PC-9 (cell line): ENCODE measurements around the gene TP53BP2. TPM values are rescaled to one million over a fixed set of nuclear protein-coding genes. Genes with fewer than 3 reads are reported as not detected.

Experiments used
- BruUV-seq: library from RNA; stranded (reverse); fragments of 400-500 nt; replicated peaks from 2 replicates; lab custom pipeline; 2021; lab: Mats Ljungman, UMichigan
- CTCF ChIA-PET: fragments of 300-600 bp; sonication (Branson Sonifier 250); formaldehyde crosslinking; loops from one replicate; lab custom pipeline; 2022; ENCODE audit warnings: antibody characterized with exemption; lab: Charles Lee
- POLR2A ChIA-PET: fragments of 300-600 bp; sonication (Branson Sonifier 250); formaldehyde crosslinking; loops from one replicate; lab custom pipeline; 2022; ENCODE audit warnings: antibody characterized with exemption; ENCODE audit not compliant: unreplicated experiment; lab: Charles Lee
- DNase-seq, 2 experiments: peaks; one replicate each; pipeline versions ENCODE4 v3.0.0 to v3.0.0-alpha.2; 2015 to 2022; ENCODE audit warnings: mixed read lengths in 1 of 2
- H2AFZ ChIP-seq: fragments of 200-600 bp; sonication (generic); 2 replicates; pipeline ENCODE4 v1.8.1; 2017; ENCODE audit warnings: antibody characterized with exemption
- H3F3A ChIP-seq: fragments of 200-600 bp; sonication (generic); 2 replicates; pipeline ENCODE4 v1.8.1; 2017; ENCODE audit warnings: antibody characterized with exemption, mild to moderate bottlenecking, low read depth; ENCODE audit not compliant: insufficient read depth
- H3K27ac ChIP-seq: fragments of 200-600 bp; sonication (generic); 2 replicates; pipeline ENCODE4 v1.6.1; 2016; ENCODE audit warnings: mixed run types
- H3K27me3 ChIP-seq: fragments of 200-600 bp; sonication (generic); 2 replicates; pipeline ENCODE4 v1.6.1; 2016; ENCODE audit warnings: low read depth, mixed run types; ENCODE audit not compliant: insufficient read depth
- H3K36me3 ChIP-seq: fragments of 200-600 bp; sonication (generic); 2 replicates; pipeline ENCODE4 v1.6.1; 2016; ENCODE audit warnings: low read depth, mixed run types
- H3K4me1 ChIP-seq: fragments of 200-600 bp; sonication (generic); replicated peaks from 2 replicates; pipeline ENCODE4 v1.6.1; 2016; ENCODE audit warnings: mixed run types; ENCODE audit not compliant: insufficient read depth
- H3K4me2 ChIP-seq: fragments of 200-600 bp; sonication (generic); 2 replicates; pipeline ENCODE4 v1.6.1; 2017; ENCODE audit warnings: mixed run types
- H3K4me3 ChIP-seq: fragments of 200-600 bp; sonication (generic); 2 replicates; pipeline ENCODE4 v1.6.1; 2016; ENCODE audit warnings: mixed run types
- H3K79me2 ChIP-seq: fragments of 200-600 bp; sonication (generic); 2 replicates; pipeline ENCODE4 v1.6.1; 2017; ENCODE audit warnings: low read depth, mixed run types
- H3K9me2 ChIP-seq: fragments of 200-600 bp; sonication (generic); 2 replicates; pipeline ENCODE4 v1.8.1; 2017; ENCODE audit warnings: mild to moderate bottlenecking; ENCODE audit not compliant: insufficient read depth
- H3K9me3 ChIP-seq: fragments of 200-600 bp; sonication (generic); 2 replicates; pipeline ENCODE4 v1.8.1; 2016; ENCODE audit warnings: low read depth; ENCODE audit not compliant: insufficient read depth
- H4K20me1 ChIP-seq: fragments of 200-600 bp; sonication (generic); 2 replicates; pipeline ENCODE4 v1.8.1; 2017; ENCODE audit not compliant: insufficient read depth
- CTCF ChIP-seq: fragments of 200-600 bp; sonication (generic); conservative IDR thresholded peaks from 2 replicates; pipeline ENCODE4 v1.6.1; 2017; ENCODE audit warnings: mixed run types, antibody characterized with exemption, mild to moderate bottlenecking, moderate library complexity
- EZH2 ChIP-seq: fragments of 200-600 bp; sonication (generic); IDR thresholded peaks from 2 replicates; pipeline ENCODE4 v1.8.0; 2017; ENCODE audit warnings: antibody characterized with exemption, low read depth
- intact Hi-C: fragments of 100-400 bp; cut with micrococcal nuclease; formaldehyde crosslinking; loops from one replicate; pipeline ENCODE4 v1.10.0; 2022; ENCODE audit not compliant: unreplicated experiment
- total RNA-seq: library from RNA; stranded (reverse); gene quantifications from 2 replicates; pipeline ENCODE4 v1.2.3, GENCODE V29; 2021

Gene TP53BP2
- total RNA-seq, 1 experiment from 2014 or later = 63.1 TPM

- Histone ChIP-seq H3K27me3 (no peaks in the 10 kb centered on the region), H3K9me2 (no peaks in the 10 kb centered on the region), H3K4me3 (no peak overlapping the region), H3K4me2 (no peak overlapping the region), H3K4me1 (peaks cover 33% of the 10 kb centered on the region), H3K36me3 (peaks cover 46% of the 10 kb centered on the region), H4K20me1 (peaks cover 43% of the 10 kb centered on the region), H2AFZ (no peak overlapping the region), H3K79me2 (peaks cover 97% of the 10 kb centered on the region), H3K27ac (no peak overlapping the region), H3K9me3 (no peaks in the 10 kb centered on the region), H3F3A (peaks cover 37% of the 10 kb centered on the region; the same call in 1 of the 2 replicates)
- POLR2A ChIA-PET = interaction anchor here (0.5 to 0.7 kb wide), 2 partner anchors 10 to 474 kb away, joined by 4 to 15 read pairs; no protein-coding TSS in a partner anchor
- DNase-seq = no peak
- intact Hi-C loops = no loop called here
- TF ChIP-seq CTCF (no peak), EZH2 (no peak)
- CTCF ChIA-PET = no interaction called here
- BruUV-seq = no TSS peak
Observed at GRCh38 chr1:223731133-223731770, 114.5 kb downstream of the TP53BP2 start.

- Histone ChIP-seq H3K9me2 (no peaks in the 10 kb centered on the region), H3K9me3 (no peaks in the 10 kb centered on the region), H3K27me3 (no peaks in the 10 kb centered on the region), H3K36me3 (peaks cover 43% of the 10 kb centered on the region), H3F3A (peaks cover 37% of the 10 kb centered on the region; the same call in 1 of the 2 replicates), H3K4me2 (no peak overlapping the region), H3K4me1 (peaks cover 40% of the 10 kb centered on the region), H3K79me2 (peaks cover 98% of the 10 kb centered on the region), H3K4me3 (no peak overlapping the region), H4K20me1 (peaks cover 43% of the 10 kb centered on the region), H3K27ac (peak overlapping the region; percentile 31; the same call in 1 of the 2 replicates), H2AFZ (no peak overlapping the region)
- intact Hi-C loops = no loop called here
- no peak for DNase-seq
- CTCF ChIA-PET = interaction anchor here (0.6 kb wide), 1 partner anchor 32 kb away, joined by 4 read pairs; no protein-coding TSS in a partner anchor
- BruUV-seq = no TSS peak
- TF ChIP-seq CTCF (no peak), EZH2 (no peak)
- POLR2A ChIA-PET = interaction anchor here (0.5 kb wide), 1 partner anchor 10 kb away, joined by 15 read pairs; no protein-coding TSS in a partner anchor
Observed at GRCh38 chr1:223730479-223731132, 115.1 kb downstream of the TP53BP2 start.

GRCh38 chr1:223729906-223730305, 115.8 kb downstream of the TP53BP2 start:
- Histone ChIP-seq H3K4me3 (no peak overlapping the region), H4K20me1 (peaks cover 43% of the 10 kb centered on the region), H3K9me2 (no peaks in the 10 kb centered on the region), H3K9me3 (no peaks in the 10 kb centered on the region), H3K36me3 (peaks cover 42% of the 10 kb centered on the region), H3K79me2 (peaks cover 99% of the 10 kb centered on the region), H2AFZ (no peak overlapping the region), H3F3A (peaks cover 40% of the 10 kb centered on the region), H3K4me2 (no peak overlapping the region), H3K4me1 (peaks cover 45% of the 10 kb centered on the region), H3K27me3 (no peaks in the 10 kb centered on the region), H3K27ac (no peak overlapping the region)
- TF ChIP-seq EZH2 = no peak
- no peak for TF ChIP-seq CTCF
- ChIA-PET CTCF (interaction anchor here (0.6 to 0.7 kb wide), 2 partner anchors 31 to 86 kb away, joined by 4 to 10 read pairs; no protein-coding TSS in a partner anchor), POLR2A (no interaction called here)
- DNase-seq = no peak
- intact Hi-C loops = no loop called here
- no TSS peak for BruUV-seq

Other genes starting within 250 kb of the TP53BP2 start
- gene CAPN8, start 180.2 kb downstream of the TP53BP2 start, total RNA-seq = 85.6 and 94.7 TPM in 2 replicates
- gene CAPN2, start 133.4 kb downstream of the TP53BP2 start, total RNA-seq = 376 and 459 TPM in 2 replicates